Suppressor macrophage (primary cell): ENCODE measurements around the gene NCOA4.
"Not testable (repeated sequence)": the region's sequence is repeated elsewhere in the genome, so short reads cannot be mapped to it uniquely, and the experiment has no call there.

Experiments
- DNase-seq, 4 experiments: peaks; one replicate each; pipeline ENCODE4 v3.0.0-alpha.2; 2020 to 2022

Gene NCOA4

GRCh38 chr10:46052057-46052790 lies 21.8 kb upstream of the NCOA4 start:
- no peak for DNase-seq

- peak in 1 of 4 experiments; percentile 13 for DNase-seq
Observed at GRCh38 chr10:46050941-46051623, 20.7 kb upstream of the NCOA4 start.

GRCh38 chr10:46049497-46049831 lies 19.0 kb upstream of the NCOA4 start:
- DNase-seq = not testable (repeated sequence)

- DNase-seq = no peak
Observed at GRCh38 chr10:46048152-46048551, 17.7 kb upstream of the NCOA4 start.

- DNase-seq = no peak
Observed at GRCh38 chr10:46046261-46046660, 15.8 kb upstream of the NCOA4 start, which contains the start of gene MSMB. Gene MSMB (minus strand): TSS chr10:46046269. CDS start chr10:46046237, 32 bp downstream.

- DNase-seq = no peak
Observed at GRCh38 chr10:46042527-46042926, 12.1 kb upstream of the NCOA4 start.

GRCh38 chr10:46040004-46040403 lies 9.6 kb upstream of the NCOA4 start:
- no peak for DNase-seq

GRCh38 chr10:46037107-46037825 lies 6.8 kb upstream of the NCOA4 start:
- no peak for DNase-seq

GRCh38 chr10:46035923-46036849 lies 5.8 kb upstream of the NCOA4 start:
- no peak for DNase-seq

- peak; percentile 38 to 66 (median 48) for DNase-seq
Observed at GRCh38 chr10:46033602-46034011, 3.2 kb upstream of the NCOA4 start.

- no peak for DNase-seq
Observed at GRCh38 chr10:46031648-46032532, 1.5 kb upstream of the NCOA4 start.

GRCh38 chr10:46029461-46030030 lies 877 bp downstream of the NCOA4 start:
- peak in 1 of 4 experiments; percentile 20 for DNase-seq

GRCh38 chr10:46028584-46029460 lies 1.6 kb downstream of the NCOA4 start:
- peak; percentile 47 to 81 (median 64) for DNase-seq

GRCh38 chr10:46026106-46026505 lies 4.3 kb downstream of the NCOA4 start:
- no peak for DNase-seq

GRCh38 chr10:46025406-46025805 lies 5.0 kb downstream of the NCOA4 start:
- DNase-seq = no peak

GRCh38 chr10:46024948-46025347 lies 5.5 kb downstream of the NCOA4 start:
- DNase-seq = peak in 1 of 4 experiments; percentile 15

- peak; percentile 96 to 99 (median 98) for DNase-seq
Observed at GRCh38 chr10:46022978-46023702, 7.3 kb downstream of the NCOA4 start.

- peak in 3 of 4 experiments; percentile 33 to 41 (median 40) for DNase-seq
Observed at GRCh38 chr10:46020344-46020657, 10.1 kb downstream of the NCOA4 start.
